ENCODE data around the gene GFY.
A peak's percentile ranks its signal among the peaks of the same experiment; 100 is the strongest.

Gene GFY

DNA sequence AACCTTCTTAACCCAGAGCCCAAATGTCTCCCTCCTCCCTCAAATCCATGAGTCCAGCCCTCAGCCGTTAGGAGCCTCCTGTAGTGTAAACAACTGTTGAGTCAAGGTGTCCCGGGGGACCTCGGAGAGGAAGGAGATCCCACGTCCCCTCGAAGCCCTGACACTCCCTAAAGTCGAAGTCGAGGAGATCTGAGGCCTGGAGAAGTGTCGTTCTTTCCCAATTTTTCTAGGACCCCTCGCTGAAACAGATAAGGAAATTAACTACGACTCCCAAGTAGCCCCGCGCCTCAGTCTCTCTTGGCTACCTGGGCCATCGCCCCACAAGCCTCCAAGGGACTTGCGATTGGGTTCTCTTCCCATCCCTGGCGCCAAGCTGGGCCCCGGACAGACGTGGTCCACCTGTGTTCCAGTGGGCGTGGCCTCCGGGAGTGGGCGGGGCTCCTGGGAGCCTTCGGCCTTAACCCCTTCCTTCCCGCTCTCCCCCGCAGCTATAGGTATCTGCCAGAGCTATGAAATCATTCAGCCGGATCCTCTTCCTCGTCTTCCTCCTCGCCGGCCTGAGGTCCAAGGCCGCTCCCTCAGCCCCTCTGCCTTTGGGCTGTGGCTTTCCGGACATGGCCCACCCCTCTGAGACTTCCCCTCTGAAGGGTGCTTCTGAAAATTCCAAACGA lies 869 bp downstream of the GFY start:
- DNase-seq (ENCODE audit: low spot score): no peak
- Histone ChIP-seq H3K9ac (ENCODE audit: low read depth, low read length, poor library complexity) (no peak overlapping the region), H2BK15ac (ENCODE audit: low read length) (no peak overlapping the region), H3K18ac (ENCODE audit: low read length) (peak overlapping the region; percentile 88), H2BK120ac (ENCODE audit: low read depth, low read length) (no peak overlapping the region), H3K36me3 (replicated peaks in 1 of 2; ENCODE audit: control insufficient read depth in 2 of 2, insufficient read depth in 2 of 2, low read length in 2 of 2) (no peaks in the 10 kb centered on the region), H2AFZ (ENCODE audit: low read length) (no peak overlapping the region), H3K4ac (ENCODE audit: low read length) (no peak overlapping the region), H3K4me2 (ENCODE audit: insufficient read depth, low read length, poor library complexity, severe bottlenecking) (peak overlapping the region; percentile 20), H3K23ac (ENCODE audit: low read depth, low read length, poor library complexity) (no peak overlapping the region), H2BK5ac (ENCODE audit: low read length) (no peak overlapping the region), H3K27me3 (ENCODE audit: control insufficient read depth in 3 of 3, insufficient read depth in 3 of 3, low read depth in 1 of 3, low read length in 3 of 3) (peaks cover 8 to 95% (median 74%) of the 10 kb centered on the region in 3 experiments), H4K8ac (ENCODE audit: low read depth, low read length) (no peak overlapping the region), H3K4me3 (ENCODE audit: low read length in 2 of 2) (no peak overlapping the region), H3K14ac (ENCODE audit: low read length) (no peak overlapping the region), H3K4me1 (ENCODE audit: control insufficient read depth in 2 of 2, insufficient read depth in 1 of 2, low read depth in 1 of 2, low read length in 2 of 2) (peaks cover 28 to 32% of the 10 kb centered on the region in 2 donors), H4K91ac (ENCODE audit: low read depth, low read length, poor library complexity) (no peak overlapping the region), H3K79me1 (ENCODE audit: low read depth, low read length) (peaks cover 2% of the 10 kb centered on the region), H3K27ac (replicated peaks; ENCODE audit: low read length) (no peak overlapping the region), H3K9me3 (replicated peaks in 1 of 2; ENCODE audit: control insufficient read depth in 2 of 2, insufficient read depth in 1 of 2, low read depth in 1 of 2, low read length in 2 of 2) (no peaks in the 10 kb centered on the region), H2AK5ac (ENCODE audit: low read depth, low read length) (peak overlapping the region; percentile 63), H2BK12ac (ENCODE audit: low read length) (no peak overlapping the region)
- no CpG with 5 or more reads among the region's 30 CpGs for WGBS, 2 donors (ENCODE audit: extremely low coverage in 2 of 2, insufficient read length in 2 of 2, insufficient replicate concordance in 1 of 2)

DNA sequence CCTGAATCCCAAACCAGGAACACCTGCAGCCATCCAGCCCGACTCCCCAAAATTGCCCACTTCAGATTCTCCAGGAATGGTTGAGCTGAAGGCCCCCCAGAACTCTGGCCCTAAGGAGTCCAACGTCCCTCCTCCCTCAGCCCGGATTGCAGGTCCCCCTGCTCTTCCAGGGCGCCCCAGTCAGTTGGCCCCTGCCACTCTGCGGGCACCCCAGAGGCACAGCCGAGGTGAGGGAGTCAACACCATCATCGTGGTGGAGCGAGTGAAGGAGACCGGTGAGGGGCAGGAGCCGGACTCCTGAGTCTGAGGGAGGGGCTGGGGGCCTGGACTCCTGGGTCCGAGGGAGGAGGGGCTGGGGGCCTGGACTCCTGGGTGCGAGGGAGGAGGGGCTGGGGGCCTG lies 2.2 kb downstream of the GFY start:
- Histone ChIP-seq H2AK5ac (ENCODE audit: low read depth, low read length) (peak overlapping the region; percentile 86), H3K23ac (ENCODE audit: low read depth, low read length, poor library complexity) (no peak overlapping the region), H4K8ac (ENCODE audit: low read depth, low read length) (peak overlapping the region; percentile 56), H2BK12ac (ENCODE audit: low read length) (peak overlapping the region; percentile 98), H3K4me3 (ENCODE audit: low read length in 2 of 2) (no peak overlapping the region), H4K91ac (ENCODE audit: low read depth, low read length, poor library complexity) (no peak overlapping the region), H3K36me3 (replicated peaks in 1 of 2; ENCODE audit: control insufficient read depth in 2 of 2, insufficient read depth in 2 of 2, low read length in 2 of 2) (no peaks in the 10 kb centered on the region), H3K4me1 (ENCODE audit: control insufficient read depth in 2 of 2, insufficient read depth in 1 of 2, low read depth in 1 of 2, low read length in 2 of 2) (peaks cover 28 to 32% of the 10 kb centered on the region in 2 donors), H3K27ac (replicated peaks; ENCODE audit: low read length) (no peak overlapping the region), H3K27me3 (ENCODE audit: control insufficient read depth in 3 of 3, insufficient read depth in 3 of 3, low read depth in 1 of 3, low read length in 3 of 3) (peaks cover 8 to 96% (median 71%) of the 10 kb centered on the region in 3 experiments), H2AFZ (ENCODE audit: low read length) (no peak overlapping the region), H3K9me3 (replicated peaks in 1 of 2; ENCODE audit: control insufficient read depth in 2 of 2, insufficient read depth in 1 of 2, low read depth in 1 of 2, low read length in 2 of 2) (peaks cover 4% of the 10 kb centered on the region in 2 donors), H2BK5ac (ENCODE audit: low read length) (peak overlapping the region; percentile 35), H2BK15ac (ENCODE audit: low read length) (peak overlapping the region; percentile 54), H3K79me1 (ENCODE audit: low read depth, low read length) (peaks cover 2% of the 10 kb centered on the region), H3K18ac (ENCODE audit: low read length) (peak overlapping the region; percentile 85), H3K4ac (ENCODE audit: low read length) (no peak overlapping the region), H3K4me2 (ENCODE audit: insufficient read depth, low read length, poor library complexity, severe bottlenecking) (no peak overlapping the region), H3K14ac (ENCODE audit: low read length) (no peak overlapping the region), H3K9ac (ENCODE audit: low read depth, low read length, poor library complexity) (no peak overlapping the region), H2BK120ac (ENCODE audit: low read depth, low read length) (peak overlapping the region; percentile 28)
- no peak for DNase-seq (ENCODE audit: low spot score)
- no CpG with 5 or more reads among the region's 12 CpGs for WGBS, 2 donors (ENCODE audit: extremely low coverage in 2 of 2, insufficient read length in 2 of 2, insufficient replicate concordance in 1 of 2)

DNA sequence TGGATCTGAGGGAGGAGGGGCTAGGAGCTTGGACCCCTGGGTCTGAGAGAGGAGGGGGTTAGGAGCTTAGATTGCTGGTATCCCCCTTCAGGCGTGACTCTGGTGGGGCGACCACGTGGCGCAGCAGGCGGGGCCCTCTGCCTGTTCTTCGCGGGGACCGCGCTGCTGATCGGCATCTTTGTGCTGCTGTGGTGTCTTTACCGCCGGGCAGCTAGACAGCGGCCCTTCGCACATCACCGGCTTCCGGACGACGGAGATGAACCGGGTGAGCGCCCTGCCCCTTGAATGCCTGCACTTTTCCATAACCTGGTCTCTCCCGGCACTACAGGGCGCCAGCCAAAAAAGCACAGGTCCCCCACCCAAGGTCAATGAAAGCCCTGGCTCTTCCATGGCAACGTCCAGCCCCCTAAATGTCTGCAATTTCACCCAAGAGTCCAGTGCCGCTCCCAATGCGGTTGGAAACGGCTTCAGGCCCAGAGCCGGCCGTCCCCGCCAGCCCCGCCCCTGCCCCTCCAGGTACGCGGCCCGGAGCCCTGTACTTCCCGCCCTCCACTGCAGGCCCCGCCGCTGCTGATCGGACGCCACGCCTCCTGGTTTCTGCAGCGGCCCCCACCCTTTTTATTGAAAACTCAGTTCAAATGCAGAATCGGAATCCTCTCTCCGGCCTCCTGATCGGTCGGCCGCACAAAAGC lies 2.8 kb downstream of the GFY start:
- whole genome bisulfite sequencing, 2 donors (ENCODE audit: extremely low coverage in 2 of 2, insufficient read length in 2 of 2, insufficient replicate concordance in 1 of 2): no CpG with 5 or more reads among the region's 45 CpGs
- peak overlapping the region; percentile 86 for H2AK5ac ChIP-seq (ENCODE audit: low read depth, low read length)
- peak overlapping the region; percentile 80 for H3K23ac ChIP-seq (ENCODE audit: low read depth, low read length, poor library complexity)
- H3K36me3 ChIP-seq (replicated peaks in 1 of 2; ENCODE audit: control insufficient read depth in 2 of 2, insufficient read depth in 2 of 2, low read length in 2 of 2): no peaks in the 10 kb centered on the region
- H2BK15ac ChIP-seq (ENCODE audit: low read length): peak overlapping the region; percentile 54
- H4K8ac ChIP-seq (ENCODE audit: low read depth, low read length): no peak overlapping the region
- peak overlapping the region; percentile 28 for H2BK120ac ChIP-seq (ENCODE audit: low read depth, low read length)
- H3K4me3 ChIP-seq (ENCODE audit: low read length in 2 of 2): peak overlapping the region; percentile 34 to 60
- H3K27me3 ChIP-seq (ENCODE audit: control insufficient read depth in 3 of 3, insufficient read depth in 3 of 3, low read depth in 1 of 3, low read length in 3 of 3): peaks cover 6 to 96% (median 71%) of the 10 kb centered on the region in 3 experiments
- peak overlapping the region; percentile 35 for H2BK5ac ChIP-seq (ENCODE audit: low read length)
- H3K27ac ChIP-seq (replicated peaks; ENCODE audit: low read length): no peak overlapping the region
- H3K4me1 ChIP-seq (ENCODE audit: control insufficient read depth in 2 of 2, insufficient read depth in 1 of 2, low read depth in 1 of 2, low read length in 2 of 2): peaks cover 24 to 29% of the 10 kb centered on the region in 2 donors
- H3K9me3 ChIP-seq (replicated peaks in 1 of 2; ENCODE audit: control insufficient read depth in 2 of 2, insufficient read depth in 1 of 2, low read depth in 1 of 2, low read length in 2 of 2): peaks cover 4% of the 10 kb centered on the region in 2 donors
- no peak overlapping the region for H4K91ac ChIP-seq (ENCODE audit: low read depth, low read length, poor library complexity)
- H2BK12ac ChIP-seq (ENCODE audit: low read length): peak overlapping the region; percentile 63
- peak overlapping the region; percentile 57 for H3K9ac ChIP-seq (ENCODE audit: low read depth, low read length, poor library complexity)
- H3K14ac ChIP-seq (ENCODE audit: low read length): peak overlapping the region; percentile 51
- H3K4me2 ChIP-seq (ENCODE audit: insufficient read depth, low read length, poor library complexity, severe bottlenecking): peak overlapping the region; percentile 89
- H3K79me1 ChIP-seq (ENCODE audit: low read depth, low read length): peaks cover 2% of the 10 kb centered on the region
- peak overlapping the region; percentile 91 for H3K4ac ChIP-seq (ENCODE audit: low read length)
- peak overlapping the region; percentile 96 for H2AFZ ChIP-seq (ENCODE audit: low read length)
- no peak for DNase-seq (ENCODE audit: low spot score)
- peak overlapping the region; percentile 95 for H3K18ac ChIP-seq (ENCODE audit: low read length)
